HepG2 (cell line): Measurements from ENCODE around the gene DPYD. TPM values are rescaled to one million over a fixed set of nuclear protein-coding genes. Genes with fewer than 3 reads are reported as not detected.

ENCODE experiments used
- ATAC-seq: fragments of 200-7000 bp; cut with Tn5 transposase; 3 replicates; pipeline ENCODE4 v1.9.1; 2020; ENCODE audit warnings: mild to moderate bottlenecking, moderate library complexity
- BruUV-seq: library from RNA; stranded (reverse); fragments of 400-500 nt; replicated peaks from 2 replicates; lab custom pipeline; 2021; lab: Mats Ljungman, UMichigan
- CTCF ChIA-PET: fragments of 300-600 bp; formaldehyde crosslinking; extraction: SDS; loops from one replicate; lab custom pipeline; 2021; ENCODE audit warnings: low total read pairs, inconsistent platforms, low intra/inter-chr PET ratio; lab: Yijun Ruan, JAX
- POLR2A ChIA-PET: fragments of 350-600 bp; sonication (Branson Sonifier 250); formaldehyde crosslinking; loops from one replicate; lab custom pipeline; 2020; ENCODE audit warnings: antibody characterized with exemption, inconsistent platforms; lab: Yijun Ruan, JAX
- DNase-seq: peaks from one replicate; pipeline ENCODE4 v3.0.0-alpha.2; 2015; ENCODE audit warnings: low spot score
- FAIRE-seq: peaks from 3 replicates; lab custom pipeline; 2011; peaks lifted over from hg19 to GRCh38; lab: Jason Lieb, UNC
- H2AFZ ChIP-seq: one replicate; pipeline ENCODE4 v1.6.1; 2011; ENCODE audit warnings: low read length, inconsistent platforms
- H3K27ac ChIP-seq: fragments of 300-600 bp; 3 replicates; pipeline ENCODE4 v1.8.0; 2011; ENCODE audit warnings: mixed run types, mild to moderate bottlenecking, mixed read lengths, low read length, inconsistent platforms; ENCODE audit not compliant: insufficient read depth; ENCODE audit errors: extremely low read length
- H3K27me3 ChIP-seq, 2 experiments: fragments of 200-600 bp in 1 of 2; 2 replicates in 1 of 2; 3 replicates in 1 of 2; pipeline versions ENCODE4 v1.6.0 to v1.8.0; 2011; ENCODE audit warnings: low read length in 2 of 2, mild to moderate bottlenecking in 2 of 2, moderate library complexity in 2 of 2, inconsistent platforms in 1 of 2; ENCODE audit not compliant: insufficient read depth in 2 of 2, control insufficient read depth in 1 of 2
- H3K36me3 ChIP-seq, 2 experiments: fragments of 200-600 bp in 1 of 2; replicated peaks in 1 of 2; 2 replicates in 1 of 2; 3 replicates in 1 of 2; pipeline versions ENCODE4 v1.5.1 to v1.8.0; 2011; ENCODE audit warnings: low read length in 2 of 2, inconsistent platforms in 1 of 2; ENCODE audit not compliant: insufficient read depth in 2 of 2, control insufficient read depth in 1 of 2
- H3K4me1 ChIP-seq: 2 replicates; pipeline ENCODE4 v1.5.1; 2012; ENCODE audit warnings: low read length, inconsistent platforms; ENCODE audit not compliant: insufficient read depth
- H3K4me2 ChIP-seq: 2 replicates; pipeline ENCODE4 v1.6.0; 2011; ENCODE audit warnings: low read depth, low read length, inconsistent platforms
- H3K4me3 ChIP-seq, 3 experiments: fragments of 200-600 bp in 1 of 3; sonication (generic), shearing (Covaris generic) in 1 of 3; replicated peaks in 1 of 3; 2 replicates each; pipeline ENCODE4 v1.5.1; 2011 to 2016; ENCODE audit warnings: low read length in 3 of 3, inconsistent platforms in 2 of 3, low read depth in 2 of 3, mild to moderate bottlenecking in 2 of 3, control low read depth in 1 of 3, mixed read lengths in 1 of 3; ENCODE audit not compliant: insufficient read depth in 1 of 3
- H3K79me2 ChIP-seq: one replicate; pipeline ENCODE4 v1.6.1; 2011; ENCODE audit warnings: low read length, inconsistent platforms; ENCODE audit not compliant: insufficient read depth
- H3K9ac ChIP-seq: 2 replicates; pipeline ENCODE4 v1.6.0; 2011; ENCODE audit warnings: mild to moderate bottlenecking, low read depth, low read length, inconsistent platforms; ENCODE audit not compliant: insufficient read depth
- H3K9me3 ChIP-seq: 2 replicates; pipeline ENCODE4 v1.5.1; 2012; ENCODE audit warnings: mild to moderate bottlenecking, low read length
- H4K20me1 ChIP-seq: 2 replicates; pipeline ENCODE4 v1.6.0; 2011; ENCODE audit warnings: inconsistent platforms, mild to moderate bottlenecking, low read length, moderate library complexity; ENCODE audit not compliant: insufficient read depth
- HDAC2 ChIP-seq: sonication (generic); formaldehyde crosslinking; IDR thresholded peaks from 2 replicates; pipeline ENCODE4 v1.4.0; 2020; ENCODE audit warnings: missing genetic modification reagents
- HMG20B ChIP-seq: conservative IDR thresholded peaks from 2 replicates; pipeline ENCODE4 v1.6.1; 2016; ENCODE audit warnings: missing genetic modification reagents, missing compliant biosample characterization
- HOXA7 ChIP-seq: sonication (generic); formaldehyde crosslinking; IDR thresholded peaks from 2 replicates; pipeline ENCODE4 v1.8.1; 2022; ENCODE audit warnings: mild to moderate bottlenecking, missing genetic modification reagents, moderate library complexity
- PCBP1 ChIP-seq: fragments of 200-400 bp; formaldehyde crosslinking; IDR thresholded peaks from 2 replicates; pipeline ENCODE4 v1.6.1; 2017; ENCODE audit warnings: mild to moderate bottlenecking, low read depth, low read length, borderline replicate concordance
- RCOR2 ChIP-seq: IDR thresholded peaks from 2 replicates; pipeline ENCODE4 v1.6.1; 2016; ENCODE audit warnings: missing biosample characterization, missing genetic modification reagents
- RFX1 ChIP-seq: fragments of 450-650 bp; IDR thresholded peaks from 2 replicates; pipeline ENCODE4 v1.6.1; 2017
- SP4 ChIP-seq: sonication (generic); formaldehyde crosslinking; IDR thresholded peaks from 2 replicates; pipeline ENCODE4 v1.8.1; 2023; ENCODE audit warnings: mild to moderate bottlenecking, missing genetic modification reagents
- SP5 ChIP-seq: IDR thresholded peaks from 2 replicates; pipeline ENCODE4 v1.6.1; 2016; ENCODE audit warnings: low read depth, borderline replicate concordance
- ZC3H13 ChIP-seq: sonication (generic); formaldehyde crosslinking; IDR thresholded peaks from 2 replicates; pipeline ENCODE4 v1.8.1; 2023; ENCODE audit warnings: mild to moderate bottlenecking, missing genetic modification reagents, moderate library complexity
- ZNF776 ChIP-seq: sonication (generic); formaldehyde crosslinking; IDR thresholded peaks from 2 replicates; pipeline ENCODE4 v1.4.0; 2020; ENCODE audit warnings: mild to moderate bottlenecking, missing genetic modification reagents
- ZNF781 ChIP-seq: sonication (generic); formaldehyde crosslinking; IDR thresholded peaks from 2 replicates; pipeline ENCODE4 v1.5.1; 2020; ENCODE audit warnings: borderline replicate concordance, mild to moderate bottlenecking, missing genetic modification reagents; ENCODE audit errors: not compliant biosample characterization
- WGBS: methylation state at CpG from one replicate; pipeline ENCODE4 v1.1.6; 2017; ENCODE audit warnings: low lambda C conversion rate; 5-methylcytosine and 5-hydroxymethylcytosine counted together
- in situ Hi-C: cut with HindIII; loops from 2 replicates; pipeline ENCODE4 v1.10.0; 2017; ENCODE audit warnings: low pct_unique_long_range_greater_than_20kb; ENCODE audit not compliant: extremely low pct_ligation_motif_present
- intact Hi-C: fragments of 100-400 bp; cut with micrococcal nuclease; formaldehyde crosslinking; loops from one replicate; pipeline ENCODE4 v1.10.0; 2022; ENCODE audit not compliant: unreplicated experiment
- polyA plus RNA-seq, 8 experiments: library from polyadenylated mRNA; depleted of rRNA in 3 of 8; stranded (reverse) in 7 of 8; unstranded in 1 of 8; fragments of >200 nt; fragmentation: Illumina TruSeq in 4 of 8; extraction: Trizol in 4 of 8; gene quantifications; 2 replicates each; pipeline versions ENCODE4 v1.2.1 to v1.2.3, GENCODE V29; 2011 to 2016; ENCODE audit warnings: low read depth in 4 of 8, missing spikeins in 1 of 8, mixed read lengths in 1 of 8; ENCODE audit not compliant: insufficient read depth in 1 of 8
- total RNA-seq, 5 experiments: library from RNA; depleted of rRNA; stranded (reverse); fragments of >200 nt; fragmentation: Illumina TruSeq; extraction: Trizol; gene quantifications; 2 replicates each; pipeline ENCODE4 v1.2.3, GENCODE V29; 2016; ENCODE audit warnings: low read depth in 1 of 5
- TF ChIP-seq, protein P1 (sequence below): IDR thresholded peaks from 2 replicates; pipeline ENCODE4 v1.6.1; 2018; ENCODE audit warnings: missing genetic modification reagents
- TF ChIP-seq, protein P2 (sequence below): sonication (generic); formaldehyde crosslinking; IDR thresholded peaks from 2 replicates; pipeline ENCODE4 v1.8.1; 2023; ENCODE audit warnings: missing genetic modification reagents, mild to moderate bottlenecking, borderline replicate concordance

Gene DPYD
- total and polyA plus RNA-seq, 2 of the 13 experiments (the other 11 are each of a cell fraction or from before 2014, with no cell fraction given) = 1.3 to 3.4 TPM

- TF ChIP-seq SP4 = no peak
- no peak for TF ChIP-seq HOXA7 (CRISPR knock-in tag)
- TF ChIP-seq, all 625 proteins: peak for 0
Measured at GRCh38 chr1:97680470-97680869, 240.4 kb downstream of the DPYD start (continued).

- 85% methylated on average over 4 of the region's 4 CpGs for WGBS
Measured at GRCh38 chr1:97677702-97678101, 243.1 kb downstream of the DPYD start.

DNA sequence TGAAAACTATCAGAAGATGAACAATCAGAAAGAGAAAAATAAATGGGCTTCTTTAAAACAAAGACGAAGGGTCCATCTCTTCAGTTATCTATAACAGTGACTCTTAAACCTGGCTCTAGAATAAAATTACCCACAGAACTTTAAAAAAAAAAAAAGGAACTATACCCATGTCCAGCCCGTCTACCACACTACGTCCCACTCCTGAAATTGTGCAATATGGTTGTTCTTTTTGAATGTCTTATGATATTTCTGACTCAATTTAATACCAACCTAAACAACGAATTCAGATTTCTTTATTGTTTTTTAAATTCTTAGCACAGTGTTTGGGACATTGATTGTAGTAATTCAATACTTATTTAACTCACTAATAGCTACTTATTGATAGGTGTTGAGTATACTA lies 246.3 kb downstream of the DPYD start:
- Histone ChIP-seq H3K4me1 (no peaks in the 10 kb centered on the region), H3K4me2 (no peak overlapping the region), H3K36me3 (no peaks in the 10 kb centered on the region), H4K20me1 (no peaks in the 10 kb centered on the region), H3K9ac (no peak overlapping the region), H3K4me3 (no peak overlapping the region), H3K79me2 (no peaks in the 10 kb centered on the region), H2AFZ (no peak overlapping the region), H3K27me3 (no peaks in the 10 kb centered on the region), H3K9me3 (no peaks in the 10 kb centered on the region)
- no TSS peak for BruUV-seq
- DNase-seq = no peak
- CTCF ChIA-PET = no interaction called here
- WGBS = 58% methylated on average over 4 of the region's 4 CpGs
- intact Hi-C loops (no loop called here), in situ Hi-C loops (no loop called here)
- no peak for FAIRE-seq
- no peak for ATAC-seq
- TF ChIP-seq PCBP1 = no peak
- TF ChIP-seq, protein P1, sequence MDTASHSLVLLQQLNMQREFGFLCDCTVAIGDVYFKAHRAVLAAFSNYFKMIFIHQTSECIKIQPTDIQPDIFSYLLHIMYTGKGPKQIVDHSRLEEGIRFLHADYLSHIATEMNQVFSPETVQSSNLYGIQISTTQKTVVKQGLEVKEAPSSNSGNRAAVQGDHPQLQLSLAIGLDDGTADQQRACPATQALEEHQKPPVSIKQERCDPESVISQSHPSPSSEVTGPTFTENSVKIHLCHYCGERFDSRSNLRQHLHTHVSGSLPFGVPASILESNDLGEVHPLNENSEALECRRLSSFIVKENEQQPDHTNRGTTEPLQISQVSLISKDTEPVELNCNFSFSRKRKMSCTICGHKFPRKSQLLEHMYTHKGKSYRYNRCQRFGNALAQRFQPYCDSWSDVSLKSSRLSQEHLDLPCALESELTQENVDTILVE = no peak
- no peak for TF ChIP-seq ZNF781 (CRISPR knock-in tag)
- no peak for TF ChIP-seq RFX1
- no peak for TF ChIP-seq ZC3H13 (CRISPR knock-in tag)
- TF ChIP-seq, all 625 proteins: peak for 0
- POLR2A ChIA-PET = no interaction called here
- no peak overlapping the region for H3K27ac ChIP-seq

More at GRCh38 chr1:97677702-97678101, 243.1 kb downstream of the DPYD start:
- no peak overlapping the region for H2AFZ ChIP-seq
- no peak overlapping the region for H3K4me3 ChIP-seq
- H3K4me2 ChIP-seq = no peak overlapping the region
- H3K4me1 ChIP-seq = no peaks in the 10 kb centered on the region
- no peak overlapping the region for H3K9ac ChIP-seq
- ATAC-seq = no peak
- POLR2A ChIA-PET = no interaction called here
- no TSS peak for BruUV-seq
- FAIRE-seq = no peak
- intact Hi-C loops (no loop called here), in situ Hi-C loops (no loop called here)
- H3K27ac ChIP-seq = no peak overlapping the region
- H3K9me3 ChIP-seq = no peaks in the 10 kb centered on the region
- no peaks in the 10 kb centered on the region for H3K79me2 ChIP-seq
- no peak for TF ChIP-seq ZNF776
- TF ChIP-seq, protein P2, sequence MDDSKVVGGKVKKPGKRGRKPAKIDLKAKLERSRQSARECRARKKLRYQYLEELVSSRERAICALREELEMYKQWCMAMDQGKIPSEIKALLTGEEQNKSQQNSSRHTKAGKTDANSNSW (CRISPR knock-in tag) = no peak
- no peak for TF ChIP-seq RCOR2
- TF ChIP-seq HMG20B (CRISPR knock-in tag) = no peak
- TF ChIP-seq HDAC2 (CRISPR knock-in tag) = no peak
- no peak for TF ChIP-seq SP5
- H4K20me1 ChIP-seq = no peaks in the 10 kb centered on the region
- no peak for DNase-seq
- CTCF ChIA-PET = no interaction called here
- H3K36me3 ChIP-seq = no peaks in the 10 kb centered on the region
- no peaks in the 10 kb centered on the region for H3K27me3 ChIP-seq
